Stimulated activated CD4-positive, alpha-beta T cell treated with anti-CD3 and anti-CD28 coated beads, TNF-alpha, amount 100 ng/mL, for 48 hours (primary cell): ENCODE data around the gene GOLPH3L.
"Not testable (repeated sequence)": the region's sequence is repeated elsewhere in the genome, so short reads cannot be mapped to it uniquely, and the experiment has no call there.

ENCODE experiments used
- DNase-seq, 3 donors: peaks; one replicate each; pipeline ENCODE4 v3.0.0-alpha.2; 2020; ENCODE audit warnings: low read depth in 3 of 3

GOLPH3L gene

GRCh38 chr1:150696995-150697927, at the start of gene GOLPH3L:
TSS of gene GOLPH3L (minus strand) at chr1:150697154. CDS start at chr1:150694838, 2,316 bp downstream.
- DNase-seq, result peak; percentile 75 to 87 (median 79)

- DNase-seq, result no peak
Observed at GRCh38 chr1:150730130-150730721, 33.3 kb upstream of the GOLPH3L start.

- DNase-seq, result no peak
Observed at GRCh38 chr1:150724336-150724735, 27.4 kb upstream of the GOLPH3L start.

GRCh38 chr1:150720703-150721102, 23.7 kb upstream of the GOLPH3L start, which contains the start of gene HORMAD1:
TSS of gene HORMAD1 (minus strand) at chr1:150720895. CDS start at chr1:150719505, 1,390 bp downstream.
- DNase-seq, result no peak

GRCh38 chr1:150720098-150720497, 23.1 kb upstream of the GOLPH3L start:
- no peak for DNase-seq

- no peak for DNase-seq
Observed at GRCh38 chr1:150718225-150718891, 21.4 kb upstream of the GOLPH3L start.

- DNase-seq, result not testable (repeated sequence)
Observed at GRCh38 chr1:150709031-150709430, 12.1 kb upstream of the GOLPH3L start.

- peak in 2 of 3 donors; percentile 2 to 10 for DNase-seq
Observed at GRCh38 chr1:150708595-150708994, 11.6 kb upstream of the GOLPH3L start.

- no peak for DNase-seq
Observed at GRCh38 chr1:150706091-150706490, 9.1 kb upstream of the GOLPH3L start.

- no peak for DNase-seq
Observed at GRCh38 chr1:150703427-150703826, 6.5 kb upstream of the GOLPH3L start.

GRCh38 chr1:150696590-150696989, 364 bp downstream of the GOLPH3L start:
- DNase-seq, result no peak

GRCh38 chr1:150696162-150696561, 792 bp downstream of the GOLPH3L start:
- DNase-seq, result no peak

- no peak for DNase-seq
Observed at GRCh38 chr1:150695561-150695960, 1.4 kb downstream of the GOLPH3L start.

GRCh38 chr1:150692720-150693119, 4.2 kb downstream of the GOLPH3L start:
- DNase-seq, result no peak

- no peak for DNase-seq
Observed at GRCh38 chr1:150688763-150689162, 8.2 kb downstream of the GOLPH3L start.

GRCh38 chr1:150686275-150686674, 10.7 kb downstream of the GOLPH3L start:
- DNase-seq, result no peak

GRCh38 chr1:150683914-150684313, 13.0 kb downstream of the GOLPH3L start:
- no peak for DNase-seq

GRCh38 chr1:150678988-150679387, 18.0 kb downstream of the GOLPH3L start:
- no peak for DNase-seq

- no peak for DNase-seq
Observed at GRCh38 chr1:150674881-150675280, 22.1 kb downstream of the GOLPH3L start.

- DNase-seq, result no peak
Observed at GRCh38 chr1:150663321-150663720, 33.6 kb downstream of the GOLPH3L start.

GRCh38 chr1:150662811-150663210, 34.1 kb downstream of the GOLPH3L start:
- DNase-seq, result no peak

- DNase-seq, result no peak
Observed at GRCh38 chr1:150661156-150661555, 35.8 kb downstream of the GOLPH3L start.
